BE2C (cell line): ENCODE measurements around the gene RTN4RL1.

Experiments used
- DNase-seq: peaks from one replicate; pipeline ENCODE4 v3.0.0-alpha.2; 2020
- H3K27me3 ChIP-seq: fragments of 250-450 bp; sonication (Bioruptor Pico); 2 replicates; pipeline ENCODE4 v1.5.1; 2020; ENCODE audit warnings: mild to moderate bottlenecking
- H3K36me3 ChIP-seq: fragments of 250-450 bp; sonication (Bioruptor Pico); 2 replicates; pipeline ENCODE4 v1.5.1; 2020; ENCODE audit warnings: mild to moderate bottlenecking
- H3K4me1 ChIP-seq: fragments of 250-450 bp; sonication (Bioruptor Pico); 2 replicates; pipeline ENCODE4 v1.5.1; 2020
- H3K4me3 ChIP-seq: 2 replicates; pipeline ENCODE4 v1.5.1; 2011; ENCODE audit warnings: low read depth, low read length
- H3K9me3 ChIP-seq: fragments of 250-450 bp; sonication (Bioruptor Pico); 2 replicates; pipeline ENCODE4 v1.5.1; 2020
- TF ChIP-seq, protein P1 (sequence below): IDR thresholded peaks from 2 replicates; pipeline ENCODE4 v1.5.1; 2012; ENCODE audit warnings: mild to moderate bottlenecking, low read depth, low read length

Gene RTN4RL1

DNA sequence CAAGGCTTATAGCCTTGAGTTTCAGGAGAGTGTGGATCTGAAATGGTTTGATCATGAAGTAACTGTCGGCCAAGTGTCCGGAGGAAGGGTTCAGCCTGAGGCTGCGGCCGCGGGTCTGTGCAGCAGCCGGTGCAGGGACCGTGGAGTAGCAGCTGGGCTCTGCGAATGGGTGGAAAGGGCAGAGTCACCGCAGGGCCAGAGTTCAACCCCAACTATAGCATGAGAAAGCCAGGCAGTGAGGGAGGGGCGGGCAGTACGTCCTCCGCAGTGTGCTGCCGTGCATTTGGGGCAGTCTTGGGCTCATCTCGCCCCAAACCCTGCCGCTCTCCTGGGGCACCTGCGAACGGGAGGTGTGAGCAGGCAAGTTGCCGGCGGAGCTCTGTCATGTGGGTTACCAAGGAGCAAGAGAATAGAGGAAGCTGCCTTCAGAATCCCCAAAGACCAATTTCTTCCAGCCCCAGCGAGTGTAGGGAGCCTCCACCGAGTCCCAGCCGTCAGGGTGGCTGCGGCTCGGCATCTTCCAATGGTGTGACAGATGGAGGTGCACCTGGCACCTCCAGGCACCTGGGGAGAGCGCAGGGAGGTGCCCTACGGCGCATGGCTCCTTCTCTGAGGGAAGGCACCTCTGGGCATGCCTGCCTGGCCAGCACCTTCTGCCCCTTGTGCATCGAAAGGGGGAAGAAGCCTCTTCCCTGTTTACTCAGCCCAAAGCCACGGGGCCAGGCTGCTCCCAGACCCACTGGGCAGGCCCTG, 108.0 kb downstream of the RTN4RL1 start:
- H3K36me3 ChIP-seq: no peaks in the 10 kb centered on the region
- no peak for DNase-seq
- no peaks in the 10 kb centered on the region for H3K9me3 ChIP-seq
- H3K4me3 ChIP-seq: no peak overlapping the region
- H3K27me3 ChIP-seq: no peaks in the 10 kb centered on the region
- no peaks in the 10 kb centered on the region for H3K4me1 ChIP-seq
- TF ChIP-seq, protein P1, sequence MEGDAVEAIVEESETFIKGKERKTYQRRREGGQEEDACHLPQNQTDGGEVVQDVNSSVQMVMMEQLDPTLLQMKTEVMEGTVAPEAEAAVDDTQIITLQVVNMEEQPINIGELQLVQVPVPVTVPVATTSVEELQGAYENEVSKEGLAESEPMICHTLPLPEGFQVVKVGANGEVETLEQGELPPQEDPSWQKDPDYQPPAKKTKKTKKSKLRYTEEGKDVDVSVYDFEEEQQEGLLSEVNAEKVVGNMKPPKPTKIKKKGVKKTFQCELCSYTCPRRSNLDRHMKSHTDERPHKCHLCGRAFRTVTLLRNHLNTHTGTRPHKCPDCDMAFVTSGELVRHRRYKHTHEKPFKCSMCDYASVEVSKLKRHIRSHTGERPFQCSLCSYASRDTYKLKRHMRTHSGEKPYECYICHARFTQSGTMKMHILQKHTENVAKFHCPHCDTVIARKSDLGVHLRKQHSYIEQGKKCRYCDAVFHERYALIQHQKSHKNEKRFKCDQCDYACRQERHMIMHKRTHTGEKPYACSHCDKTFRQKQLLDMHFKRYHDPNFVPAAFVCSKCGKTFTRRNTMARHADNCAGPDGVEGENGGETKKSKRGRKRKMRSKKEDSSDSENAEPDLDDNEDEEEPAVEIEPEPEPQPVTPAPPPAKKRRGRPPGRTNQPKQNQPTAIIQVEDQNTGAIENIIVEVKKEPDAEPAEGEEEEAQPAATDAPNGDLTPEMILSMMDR: no peak

DNA sequence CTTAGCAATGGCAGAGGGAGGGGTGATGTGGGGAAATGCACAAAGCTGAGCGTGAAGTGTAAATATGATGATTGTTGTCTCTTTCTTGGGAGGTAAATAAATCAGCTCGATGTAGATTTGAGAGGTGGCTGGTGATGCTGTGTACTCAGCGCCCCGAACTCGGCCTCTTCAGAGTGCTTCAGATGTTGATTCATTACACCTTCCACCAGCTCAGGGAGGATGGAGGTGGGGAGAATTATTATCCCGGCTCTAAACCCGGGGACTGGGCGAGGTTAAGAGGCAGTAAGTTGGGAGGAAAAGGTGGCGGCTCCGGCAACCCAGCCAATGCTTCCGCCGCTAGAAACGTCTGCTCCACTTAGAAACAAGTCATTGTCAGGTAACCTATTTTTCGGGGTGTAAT, 108.8 kb downstream of the RTN4RL1 start:
- Histone ChIP-seq H3K27me3 (no peaks in the 10 kb centered on the region), H3K4me1 (no peaks in the 10 kb centered on the region), H3K36me3 (no peaks in the 10 kb centered on the region), H3K4me3 (no peak overlapping the region), H3K9me3 (no peaks in the 10 kb centered on the region)
- TF ChIP-seq, protein P1: no peak
- DNase-seq: no peak

DNA sequence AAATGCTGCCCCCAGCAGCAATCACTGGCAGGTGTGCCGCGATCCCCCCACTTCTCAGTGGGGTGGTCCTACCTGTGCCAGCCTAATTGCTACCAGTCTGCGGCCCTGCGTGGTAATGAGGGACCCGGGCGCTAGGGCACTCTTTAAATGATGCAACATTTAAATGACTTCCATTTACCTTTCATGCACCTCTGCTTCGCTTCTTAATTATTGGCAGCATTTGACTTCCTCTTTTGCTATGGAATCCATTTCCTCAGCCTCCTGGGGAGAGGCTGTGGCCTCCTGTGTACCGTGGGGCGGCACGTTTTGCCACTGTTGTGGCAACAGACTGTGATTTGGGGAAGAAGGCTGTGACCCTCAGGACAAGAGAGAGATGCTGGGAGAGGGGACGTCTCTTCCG, 109.2 kb downstream of the RTN4RL1 start:
- Histone ChIP-seq H3K27me3 (no peaks in the 10 kb centered on the region), H3K4me1 (no peaks in the 10 kb centered on the region), H3K36me3 (no peaks in the 10 kb centered on the region), H3K4me3 (no peak overlapping the region), H3K9me3 (no peaks in the 10 kb centered on the region)
- TF ChIP-seq, protein P1: no peak
- DNase-seq: no peak

DNA sequence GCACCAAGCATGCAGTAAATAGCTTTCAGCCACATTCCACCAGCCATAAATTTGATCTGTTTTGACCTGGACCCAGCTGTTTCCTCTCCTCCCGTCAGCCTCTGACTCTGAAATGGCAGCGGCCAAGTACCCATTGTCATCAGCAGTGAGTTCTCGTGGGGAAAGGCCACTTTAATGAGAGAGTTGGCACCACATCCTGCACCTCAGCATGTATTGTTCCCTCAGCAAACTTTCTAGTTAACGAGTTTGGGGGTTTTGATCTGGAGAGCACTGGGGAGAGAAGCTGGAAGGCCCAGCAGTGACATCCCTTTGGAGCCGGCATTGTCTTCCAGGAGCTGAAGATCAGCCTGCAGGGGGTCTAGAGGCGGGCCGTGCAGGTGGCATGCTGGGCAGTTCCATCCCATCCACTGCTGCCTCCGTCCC, 110.5 kb downstream of the RTN4RL1 start:
- Histone ChIP-seq H3K4me1 (no peaks in the 10 kb centered on the region), H3K9me3 (no peaks in the 10 kb centered on the region), H3K36me3 (no peaks in the 10 kb centered on the region), H3K4me3 (no peak overlapping the region), H3K27me3 (no peaks in the 10 kb centered on the region)
- DNase-seq: no peak
- TF ChIP-seq, protein P1: no peak

DNA sequence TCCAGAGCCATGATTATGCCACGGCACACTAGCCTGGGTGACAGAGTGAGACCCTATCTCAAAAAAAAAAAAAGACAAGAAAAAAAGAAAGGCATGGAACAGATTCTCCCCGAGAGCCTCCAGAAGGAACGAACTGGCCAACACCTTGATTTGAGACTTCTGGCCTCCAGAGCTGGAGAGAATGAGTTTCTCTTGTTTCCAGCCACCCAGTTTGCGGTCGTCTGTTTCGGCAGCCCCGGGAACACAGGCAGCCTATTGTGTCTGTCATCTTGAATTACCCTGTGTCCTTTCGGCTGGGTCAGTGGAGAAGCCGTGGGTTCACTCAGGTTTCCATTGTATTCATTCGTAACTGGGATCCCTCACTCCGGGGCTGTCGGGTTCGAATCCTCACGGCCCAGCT, 111.4 kb downstream of the RTN4RL1 start:
- H3K4me3 ChIP-seq: no peak overlapping the region
- DNase-seq: no peak

DNA sequence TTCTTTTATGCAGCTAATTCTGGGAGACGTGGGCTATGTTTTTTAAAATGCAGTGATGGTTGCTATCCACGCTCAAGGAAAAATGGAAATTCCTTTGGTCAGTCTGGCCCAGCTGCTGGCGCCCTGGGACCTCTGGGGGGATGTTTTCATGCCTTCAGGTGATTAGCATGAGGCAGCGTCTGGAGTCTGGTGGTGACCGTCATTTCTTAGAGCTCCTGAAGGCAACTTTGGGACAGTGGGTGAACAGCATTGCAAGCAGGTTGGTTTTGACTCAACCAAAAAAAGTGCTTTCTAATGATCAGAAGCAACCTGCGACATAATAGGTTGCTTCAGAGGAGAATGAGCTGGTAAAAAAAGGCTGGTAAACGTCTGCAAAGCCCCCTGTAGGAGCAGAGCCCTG, 113.0 kb downstream of the RTN4RL1 start:
- TF ChIP-seq, protein P1: no peak
- H3K27me3 ChIP-seq: no peaks in the 10 kb centered on the region

More for the DNA sequence above, 111.4 kb downstream of the RTN4RL1 start:
- no peaks in the 10 kb centered on the region for H3K27me3 ChIP-seq
- no peaks in the 10 kb centered on the region for H3K4me1 ChIP-seq
- no peaks in the 10 kb centered on the region for H3K9me3 ChIP-seq
- H3K36me3 ChIP-seq: no peaks in the 10 kb centered on the region
- TF ChIP-seq, protein P1: no peak

More for the DNA sequence above, 113.0 kb downstream of the RTN4RL1 start:
- Histone ChIP-seq H3K9me3 (no peaks in the 10 kb centered on the region), H3K36me3 (no peaks in the 10 kb centered on the region), H3K4me3 (no peak overlapping the region), H3K4me1 (no peaks in the 10 kb centered on the region)
- DNase-seq: no peak
